Measurements from ENCODE around the gene AGAP1. TPM values are rescaled to one million over a fixed set of nuclear protein-coding genes. Genes with fewer than 3 reads are reported as not detected.

AGAP1 gene
- total RNA-seq, 2 experiments from 2014 or later = 1.8 to 2.0 TPM

DNA sequence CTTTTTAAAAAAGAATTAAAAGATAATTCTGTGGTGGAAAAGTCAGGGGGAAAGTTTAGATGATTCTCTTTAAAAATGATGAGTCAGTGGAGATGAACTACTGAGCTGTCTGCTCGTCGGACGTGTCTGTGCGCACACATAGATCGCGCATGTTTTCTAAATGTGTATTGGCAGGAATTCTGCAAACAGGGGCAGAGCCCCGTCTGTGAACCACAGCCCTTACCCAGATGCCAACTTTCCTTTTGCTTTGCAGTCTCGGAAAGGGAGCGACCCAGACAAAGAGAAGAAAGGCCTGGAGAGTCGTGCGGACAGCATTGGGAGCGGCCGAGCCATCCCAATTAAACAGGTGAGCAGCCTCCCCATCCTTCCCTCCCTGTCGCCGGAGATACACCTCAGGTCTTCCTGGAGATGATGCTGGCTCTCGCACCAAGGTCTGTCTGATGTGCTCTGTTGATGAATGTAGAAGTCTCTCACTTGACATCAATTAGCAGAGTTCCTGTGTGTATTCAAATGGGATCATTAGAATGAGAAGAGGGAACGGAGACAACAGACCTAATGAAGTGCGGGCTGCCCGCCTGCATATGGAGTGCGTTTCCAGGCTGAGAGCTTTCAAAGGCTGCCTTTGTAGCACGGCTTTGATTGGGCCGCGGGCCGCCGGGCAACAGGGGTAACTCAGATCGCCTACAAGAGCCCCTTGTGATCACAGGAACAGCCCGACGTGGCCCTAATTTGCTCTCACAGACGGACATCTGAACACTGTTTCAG lies 313.3 kb downstream of the AGAP1 start:
- Mint-ChIP-seq H3K9me3 (no peaks in the 10 kb centered on the region), H3K4me3 (no peak overlapping the region), H3K4me1 (ENCODE audit: low read depth) (no peaks in the 10 kb centered on the region), H3K27me3 (peaks cover 5% of the 10 kb centered on the region), H3K27ac (no peak overlapping the region), H3K36me3 (no peaks in the 10 kb centered on the region)
- ChIA-PET CTCF (no interaction called here), POLR2A (no interaction called here)
- intact Hi-C loops (cut with micrococcal nuclease) = no loop called here
- DNase-seq = no peak

DNA sequence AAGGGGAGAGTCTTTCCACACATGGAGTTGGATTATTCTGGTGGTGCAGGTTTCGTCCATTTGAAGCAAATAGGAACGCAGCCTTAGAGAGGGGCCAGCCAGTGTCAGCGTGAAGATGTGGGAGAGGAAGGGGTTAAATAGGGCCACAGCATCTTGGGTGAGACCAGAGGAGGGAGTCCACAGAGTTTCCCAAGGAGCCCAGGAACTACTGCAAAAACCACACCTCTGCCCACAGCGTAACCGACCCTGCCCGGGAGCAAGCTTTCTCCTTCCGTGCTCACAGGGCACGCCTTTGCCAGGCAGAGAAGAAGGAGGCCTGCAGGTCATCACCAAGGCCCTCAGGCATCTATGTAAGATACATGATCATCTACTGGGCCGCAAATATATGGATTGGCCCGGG lies 314.5 kb downstream of the AGAP1 start:
- no peak overlapping the region for H3K4me3 Mint-ChIP-seq
- intact Hi-C loops (cut with micrococcal nuclease) = no loop called here
- no peaks in the 10 kb centered on the region for H3K36me3 Mint-ChIP-seq
- no peak overlapping the region for H3K27ac Mint-ChIP-seq
- H3K27me3 Mint-ChIP-seq = peaks cover 5% of the 10 kb centered on the region
- H3K9me3 Mint-ChIP-seq = no peaks in the 10 kb centered on the region
- H3K4me1 Mint-ChIP-seq (ENCODE audit: low read depth) = no peaks in the 10 kb centered on the region
- POLR2A ChIA-PET = no interaction called here
- DNase-seq = no peak
- CTCF ChIA-PET = no interaction called here

DNA sequence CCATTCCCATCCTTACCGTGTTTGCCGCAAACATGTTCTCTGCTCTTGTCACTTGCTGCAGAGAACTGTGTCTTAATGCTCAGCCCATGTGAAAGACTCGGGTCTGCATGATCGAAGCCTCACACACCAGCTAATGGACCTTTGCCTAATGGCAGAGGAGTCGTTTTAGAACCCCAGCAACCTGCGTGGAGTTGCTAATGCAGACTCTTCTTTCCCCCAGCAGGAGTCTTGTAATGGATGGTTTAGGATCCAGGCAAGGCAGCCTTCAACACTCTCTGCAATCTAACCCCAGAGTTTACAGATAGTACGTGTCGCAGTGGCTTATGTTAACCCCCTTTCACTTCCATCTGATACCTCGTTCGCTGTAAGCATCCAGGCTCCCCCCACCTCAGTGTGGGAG lies 316.4 kb downstream of the AGAP1 start:
- POLR2A ChIA-PET = no interaction called here
- no peak overlapping the region for H3K4me3 Mint-ChIP-seq
- intact Hi-C loops (cut with micrococcal nuclease) = no loop called here
- no peaks in the 10 kb centered on the region for H3K27me3 Mint-ChIP-seq
- CTCF ChIA-PET = no interaction called here
- no peaks in the 10 kb centered on the region for H3K36me3 Mint-ChIP-seq
- no peak overlapping the region for H3K27ac Mint-ChIP-seq
- no peak for DNase-seq
- no peaks in the 10 kb centered on the region for H3K9me3 Mint-ChIP-seq
- H3K4me1 Mint-ChIP-seq (ENCODE audit: low read depth) = no peaks in the 10 kb centered on the region

DNA sequence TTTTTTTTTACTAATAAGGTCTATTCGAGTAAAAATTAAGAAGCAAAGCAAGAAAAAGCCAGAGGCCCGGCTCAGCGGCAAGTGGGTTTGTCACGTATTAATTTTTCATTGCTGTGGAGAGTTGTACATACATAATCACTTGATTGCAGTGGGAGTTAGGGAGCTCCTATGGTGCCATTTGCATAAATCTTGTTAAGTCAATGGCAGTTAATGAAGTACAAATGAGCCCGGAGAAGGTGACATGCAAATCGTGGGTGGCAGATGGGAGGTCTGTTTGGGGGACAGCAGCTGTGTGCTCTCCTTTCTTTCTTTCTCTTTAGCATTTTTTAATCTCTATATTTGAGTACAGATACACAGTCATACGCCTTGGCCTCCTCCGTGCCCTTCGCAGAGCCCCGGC lies 317.0 kb downstream of the AGAP1 start:
- H3K4me1 Mint-ChIP-seq (ENCODE audit: low read depth) = no peaks in the 10 kb centered on the region

DNA sequence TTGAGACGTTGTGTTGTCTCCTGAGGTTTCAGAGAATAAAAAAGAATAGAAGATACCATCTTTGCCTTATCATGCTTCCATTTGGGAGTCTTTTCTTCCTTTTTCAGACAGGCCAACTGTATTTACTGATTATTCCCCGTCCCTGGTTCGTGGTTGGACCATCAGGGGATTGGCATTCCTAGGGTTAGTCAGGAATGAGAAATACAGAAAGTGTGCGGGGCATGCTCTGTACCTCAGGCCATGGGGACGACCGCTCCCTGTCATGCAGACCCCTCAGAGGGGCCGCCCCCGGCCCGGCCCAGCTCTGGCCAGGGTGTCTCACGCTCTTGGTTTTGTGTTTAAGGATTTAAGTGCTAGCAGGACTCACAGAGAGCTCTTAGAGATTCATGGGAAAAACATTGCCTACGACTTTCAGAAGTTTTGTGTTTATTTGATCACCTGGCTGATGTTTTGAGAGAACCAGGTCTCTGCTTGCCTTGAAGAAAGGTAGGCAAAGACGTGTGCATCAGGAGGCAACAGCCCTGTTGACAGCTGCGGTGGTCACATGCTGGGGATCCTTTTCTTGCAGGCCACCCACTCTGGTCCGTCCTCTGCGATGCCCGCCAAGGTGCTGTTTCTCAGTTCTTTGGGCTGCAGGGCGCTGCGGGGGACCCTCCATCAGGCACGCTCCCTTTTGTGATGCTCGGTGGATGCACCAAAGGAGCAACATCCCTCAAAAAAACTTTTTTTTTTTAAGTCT lies 317.8 kb downstream of the AGAP1 start:
- ChIA-PET CTCF (no interaction called here), POLR2A (no interaction called here)
- Mint-ChIP-seq H3K36me3 (no peaks in the 10 kb centered on the region), H3K4me1 (ENCODE audit: low read depth) (no peaks in the 10 kb centered on the region), H3K27me3 (no peaks in the 10 kb centered on the region), H3K9me3 (no peaks in the 10 kb centered on the region), H3K4me3 (no peak overlapping the region), H3K27ac (no peak overlapping the region)
- DNase-seq = no peak
- intact Hi-C loops (cut with micrococcal nuclease) = no loop called here

More for the DNA sequence above, 317.0 kb downstream of the AGAP1 start:
- no peaks in the 10 kb centered on the region for H3K9me3 Mint-ChIP-seq
- H3K4me3 Mint-ChIP-seq = no peak overlapping the region
- no peaks in the 10 kb centered on the region for H3K27me3 Mint-ChIP-seq
- CTCF ChIA-PET = no interaction called here
- intact Hi-C loops (cut with micrococcal nuclease) = no loop called here
- POLR2A ChIA-PET = no interaction called here
- DNase-seq = no peak
- H3K27ac Mint-ChIP-seq = no peak overlapping the region
- no peaks in the 10 kb centered on the region for H3K36me3 Mint-ChIP-seq

DNA sequence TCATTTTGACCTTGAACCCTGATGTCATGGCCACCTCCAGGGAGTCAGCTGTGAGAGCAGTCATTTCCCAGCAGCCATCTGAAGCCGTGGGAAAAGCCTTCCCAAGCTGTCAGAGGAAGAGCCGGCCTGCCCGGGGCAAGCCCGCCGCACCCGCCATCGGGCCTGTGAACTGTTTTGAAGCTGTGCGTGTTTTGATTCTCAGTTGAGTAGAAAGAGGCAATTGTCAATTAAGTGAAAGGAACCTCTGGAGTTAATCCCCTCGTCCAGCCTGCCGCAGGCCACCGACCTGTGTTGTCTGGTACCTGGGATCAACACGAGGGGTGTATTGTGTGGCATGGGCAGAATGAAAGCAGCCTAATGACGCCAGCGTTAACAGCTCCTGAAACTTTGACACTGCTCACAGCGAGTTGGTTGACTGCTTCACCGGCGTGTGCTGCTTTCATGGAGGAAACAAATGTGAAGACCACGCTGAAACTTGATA lies 318.4 kb downstream of the AGAP1 start:
- Mint-ChIP-seq H3K4me3 (no peak overlapping the region), H3K9me3 (no peaks in the 10 kb centered on the region), H3K4me1 (ENCODE audit: low read depth) (no peaks in the 10 kb centered on the region), H3K27me3 (no peaks in the 10 kb centered on the region), H3K36me3 (no peaks in the 10 kb centered on the region), H3K27ac (no peak overlapping the region)
- ChIA-PET POLR2A (no interaction called here), CTCF (no interaction called here)
- DNase-seq = no peak
- intact Hi-C loops (cut with micrococcal nuclease) = no loop called here

DNA sequence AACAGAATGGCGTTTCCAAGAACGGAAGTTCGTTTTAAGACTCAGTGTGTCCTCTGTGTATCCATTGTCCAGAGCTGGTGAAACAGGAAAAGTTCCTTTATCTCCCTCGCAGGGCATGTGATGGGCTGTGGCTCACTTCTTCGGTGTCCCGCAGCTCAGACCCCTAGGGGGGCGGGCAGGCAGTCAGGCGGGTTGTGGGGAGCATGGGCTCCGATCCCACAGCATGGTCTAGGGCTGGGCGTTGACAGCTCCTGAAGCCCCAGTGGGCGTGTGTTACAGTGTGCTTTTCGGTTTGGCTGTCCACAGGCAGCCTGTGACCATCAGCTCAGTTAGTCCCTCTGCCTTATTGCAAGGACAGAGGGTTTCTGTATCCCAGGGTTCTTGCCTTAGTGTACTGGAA lies 319.6 kb downstream of the AGAP1 start:
- POLR2A ChIA-PET = no interaction called here
- intact Hi-C loops (cut with micrococcal nuclease) = no loop called here
- Mint-ChIP-seq H3K4me3 (no peak overlapping the region), H3K36me3 (no peaks in the 10 kb centered on the region), H3K27ac (no peak overlapping the region), H3K4me1 (ENCODE audit: low read depth) (no peaks in the 10 kb centered on the region), H3K9me3 (no peaks in the 10 kb centered on the region), H3K27me3 (no peaks in the 10 kb centered on the region)
- no peak for DNase-seq
- CTCF ChIA-PET = interaction anchor here (1.0 kb wide), 1 partner anchor 34 kb away, joined by 4 read pairs; no protein-coding TSS in a partner anchor

DNA sequence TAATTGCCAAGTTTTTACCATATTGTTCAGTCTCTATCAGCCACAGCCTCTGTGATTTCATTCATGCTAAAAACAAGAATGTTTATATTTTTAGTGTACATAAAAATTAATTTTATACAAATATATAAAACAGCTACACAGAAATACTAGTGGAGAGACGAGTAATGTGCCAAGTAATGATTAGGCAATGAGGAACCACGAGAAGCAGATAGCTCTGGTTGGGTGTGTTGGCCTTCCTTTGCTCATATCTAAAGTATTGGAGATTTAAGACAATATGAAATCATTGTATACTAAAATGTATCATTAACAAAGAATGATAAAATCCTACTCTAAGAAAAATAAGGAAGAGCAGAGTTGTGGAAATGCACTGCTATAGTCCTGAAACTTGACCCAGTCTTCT lies 326.7 kb downstream of the AGAP1 start:
- no peaks in the 10 kb centered on the region for H3K4me1 Mint-ChIP-seq (ENCODE audit: low read depth)
- ChIA-PET POLR2A (no interaction called here), CTCF (no interaction called here)
- no peaks in the 10 kb centered on the region for H3K27me3 Mint-ChIP-seq
- no peak for DNase-seq
- H3K9me3 Mint-ChIP-seq = no peaks in the 10 kb centered on the region
- no peaks in the 10 kb centered on the region for H3K36me3 Mint-ChIP-seq
- intact Hi-C loops (cut with micrococcal nuclease) = no loop called here
- H3K27ac Mint-ChIP-seq = no peak overlapping the region
- H3K4me3 Mint-ChIP-seq = no peak overlapping the region

DNA sequence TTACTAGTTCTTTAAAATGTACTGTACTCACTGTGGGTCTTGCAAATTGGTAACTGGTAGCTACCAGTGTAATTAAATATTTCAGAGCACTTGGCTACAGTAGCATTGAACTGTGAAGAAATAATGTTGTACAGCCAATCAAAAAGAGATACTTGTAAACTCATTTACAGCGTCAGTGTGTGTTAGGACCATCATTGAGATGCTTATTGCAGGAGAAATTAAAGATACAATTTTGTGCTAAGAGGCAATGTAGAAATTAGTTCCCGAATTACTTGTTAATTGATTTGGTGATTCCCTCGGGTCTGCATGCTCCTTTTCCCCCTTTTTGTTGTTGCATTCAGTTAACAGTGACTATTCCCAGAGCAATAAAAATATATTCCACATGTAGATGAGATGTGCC lies 330.5 kb downstream of the AGAP1 start:
- intact Hi-C loops (cut with micrococcal nuclease) = no loop called here
- no peak for DNase-seq
- Mint-ChIP-seq H3K36me3 (no peaks in the 10 kb centered on the region), H3K4me1 (ENCODE audit: low read depth) (no peaks in the 10 kb centered on the region), H3K27me3 (no peaks in the 10 kb centered on the region), H3K9me3 (no peaks in the 10 kb centered on the region), H3K4me3 (no peak overlapping the region), H3K27ac (no peak overlapping the region)
- ChIA-PET CTCF (no interaction called here), POLR2A (no interaction called here)

DNA sequence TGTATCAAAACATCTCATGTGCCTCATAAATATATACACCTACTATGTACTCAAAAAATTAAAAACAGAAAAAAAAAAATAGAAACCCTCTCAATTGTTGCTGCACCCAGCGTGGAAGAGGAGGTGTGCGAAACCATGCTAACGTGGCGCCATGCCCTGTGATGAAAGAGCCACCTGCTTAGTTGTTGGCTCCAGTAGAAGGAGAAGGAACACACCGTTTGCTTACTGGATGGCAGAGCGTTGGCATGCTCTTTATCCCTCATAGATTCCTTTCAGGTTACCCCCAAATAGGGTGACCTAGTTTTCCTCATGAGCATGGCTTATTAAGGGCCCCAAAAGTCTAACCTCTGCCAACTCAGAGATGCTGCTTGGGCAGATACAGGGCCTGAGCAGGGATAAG lies 332.1 kb downstream of the AGAP1 start:
- H3K36me3 Mint-ChIP-seq = no peaks in the 10 kb centered on the region
- CTCF ChIA-PET = no interaction called here
- H3K9me3 Mint-ChIP-seq = no peaks in the 10 kb centered on the region
- H3K4me1 Mint-ChIP-seq (ENCODE audit: low read depth) = no peaks in the 10 kb centered on the region
- no peak overlapping the region for H3K27ac Mint-ChIP-seq
- H3K4me3 Mint-ChIP-seq = no peak overlapping the region
- H3K27me3 Mint-ChIP-seq = peaks cover 2% of the 10 kb centered on the region
- POLR2A ChIA-PET = no interaction called here
- no peak for DNase-seq
- intact Hi-C loops (cut with micrococcal nuclease) = no loop called here

DNA sequence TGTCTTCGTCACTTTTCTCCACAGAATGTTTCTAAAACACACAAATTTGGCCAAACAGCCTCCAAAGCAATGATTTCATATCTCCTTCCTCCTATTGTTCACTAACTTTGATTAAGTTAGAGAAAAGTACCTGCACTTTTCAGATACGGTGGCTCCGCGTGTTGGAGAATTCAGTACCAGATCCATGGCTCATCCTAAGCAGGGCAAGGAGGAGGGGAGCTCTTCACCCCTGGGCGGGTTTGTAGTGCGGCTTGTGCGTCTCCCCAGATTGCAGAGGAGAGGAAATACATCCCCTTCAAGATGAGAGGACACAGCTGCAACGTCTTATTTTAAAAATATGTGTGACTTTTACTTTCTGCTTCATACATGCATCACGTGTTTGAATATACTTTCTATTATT lies 333.0 kb downstream of the AGAP1 start:
- Mint-ChIP-seq H3K27ac (no peak overlapping the region), H3K36me3 (no peaks in the 10 kb centered on the region), H3K4me3 (no peak overlapping the region), H3K27me3 (peaks cover 2% of the 10 kb centered on the region), H3K9me3 (no peaks in the 10 kb centered on the region), H3K4me1 (ENCODE audit: low read depth) (no peaks in the 10 kb centered on the region)
- intact Hi-C loops (cut with micrococcal nuclease) = no loop called here
- POLR2A ChIA-PET = no interaction called here
- DNase-seq = no peak
- CTCF ChIA-PET = no interaction called here

DNA sequence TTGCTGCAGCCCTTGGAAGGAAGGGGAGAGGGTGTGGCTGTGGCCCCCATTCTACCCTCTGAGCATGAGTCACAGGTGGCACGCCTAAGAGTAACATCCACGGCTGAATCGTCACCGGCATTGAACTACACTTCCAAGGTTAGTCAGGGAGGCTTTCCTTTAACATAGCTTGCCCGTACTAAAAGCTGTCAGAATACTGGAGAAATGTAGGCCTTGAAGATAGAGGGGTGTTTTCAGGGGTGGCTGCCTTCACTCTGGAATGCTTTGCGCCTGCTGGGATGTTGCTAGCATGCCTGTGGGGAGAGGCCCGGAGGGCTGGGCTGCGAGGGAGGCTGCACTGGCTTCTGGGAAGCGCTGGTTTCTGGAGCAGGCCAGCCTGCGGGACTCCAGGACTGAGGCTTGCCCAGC lies 333.7 kb downstream of the AGAP1 start:
- Mint-ChIP-seq H3K4me1 (ENCODE audit: low read depth) (no peaks in the 10 kb centered on the region), H3K4me3 (no peak overlapping the region), H3K9me3 (no peaks in the 10 kb centered on the region), H3K27me3 (peaks cover 2% of the 10 kb centered on the region), H3K27ac (no peak overlapping the region), H3K36me3 (no peaks in the 10 kb centered on the region)
- ChIA-PET CTCF (no interaction called here), POLR2A (no interaction called here)
- no peak for DNase-seq
- intact Hi-C loops (cut with micrococcal nuclease) = no loop called here

DNA sequence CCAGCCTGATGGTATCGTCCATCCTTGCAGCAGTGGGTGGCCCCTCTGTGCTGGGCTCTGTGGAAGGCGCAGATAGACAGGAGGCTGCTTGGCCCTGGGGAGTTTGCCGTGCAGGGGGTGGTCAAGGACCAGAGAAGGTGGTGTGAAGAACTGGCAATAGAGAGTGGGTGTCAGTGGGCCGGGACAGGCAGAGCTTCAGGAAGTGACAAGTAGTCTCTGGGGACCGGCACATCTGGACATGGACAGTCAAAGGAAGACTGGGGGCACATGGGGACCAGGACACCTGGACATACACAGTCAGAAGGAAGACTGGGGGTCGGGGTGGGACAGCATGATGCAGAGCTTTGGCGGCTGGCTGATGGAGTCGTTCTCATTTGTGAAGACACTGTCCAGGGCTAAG lies 335.9 kb downstream of the AGAP1 start:
- CTCF ChIA-PET = no interaction called here
- POLR2A ChIA-PET = no interaction called here
- intact Hi-C loops (cut with micrococcal nuclease) = no loop called here

More for the DNA sequence above, 335.9 kb downstream of the AGAP1 start:
- H3K27ac Mint-ChIP-seq = no peak overlapping the region
- peaks cover 2% of the 10 kb centered on the region for H3K27me3 Mint-ChIP-seq
- no peaks in the 10 kb centered on the region for H3K4me1 Mint-ChIP-seq (ENCODE audit: low read depth)
- no peak for DNase-seq
- no peak overlapping the region for H3K4me3 Mint-ChIP-seq
- H3K36me3 Mint-ChIP-seq = no peaks in the 10 kb centered on the region
- H3K9me3 Mint-ChIP-seq = no peaks in the 10 kb centered on the region
